HCT116 (cell line): Measurements from ENCODE around the gene MYEOV. TPM values are rescaled to one million over a fixed set of nuclear protein-coding genes. Genes with fewer than 3 reads are reported as not detected.

ENCODE experiments used
- ATAC-seq: fragments of 200-7000 bp; cut with Tn5 transposase; 2 replicates; pipeline ENCODE4 v1.9.1; 2020; ENCODE audit warnings: mild to moderate bottlenecking, moderate library complexity
- BruUV-seq: library from RNA; stranded (reverse); fragments of 400-500 nt; replicated peaks from 2 replicates; lab custom pipeline; 2021; lab: Mats Ljungman, UMichigan
- CTCF ChIA-PET: fragments of 300-600 bp; sonication (Branson Sonifier 250); formaldehyde crosslinking; loops from one replicate; lab custom pipeline; 2021; ENCODE audit warnings: antibody characterized with exemption; lab: Charles Lee
- POLR2A ChIA-PET: fragments of 300-600, 350-600 bp; sonication (Branson Sonifier 250); formaldehyde crosslinking; loops from one replicate; lab custom pipeline; 2021; ENCODE audit warnings: antibody characterized with exemption; lab: Charles Lee
- RAD21 ChIA-PET, 2 experiments: fragments of 300-600 bp; sonication (Branson Sonifier 250); formaldehyde crosslinking; loops; one replicate each; lab custom pipeline; 2023; ENCODE audit warnings: low total read pairs in 2 of 2; ENCODE audit not compliant: uncharacterized antibody in 2 of 2, unreplicated experiment in 2 of 2, low non-redundant PET in 1 of 2; lab: Charles Lee
- DNase-seq: peaks from one replicate; pipeline ENCODE4 v3.0.0-alpha.2; 2010; ENCODE audit warnings: low read depth, low spot score
- H2AFZ ChIP-seq: fragments of 200-600 bp; shearing (Covaris generic), sonication (generic); 2 replicates; pipeline ENCODE4 v1.6.1; 2017; ENCODE audit warnings: low read depth, mixed run types, mixed read lengths, antibody characterized with exemption, low read length; ENCODE audit not compliant: poor library complexity, severe bottlenecking
- H3K27ac ChIP-seq: 2 replicates; pipeline ENCODE4 v1.5.1; 2012; ENCODE audit warnings: low read depth, low read length
- H3K27me3 ChIP-seq: fragments of 200-600 bp; sonication (generic); 2 replicates; pipeline ENCODE4 v1.6.1; 2016; ENCODE audit warnings: mixed run types, low read length, mixed read lengths; ENCODE audit not compliant: insufficient read depth
- H3K36me3 ChIP-seq, 2 experiments: fragments of 200-500 bp in 1 of 2; fragments of 200-600 bp in 1 of 2; sonication (Bioruptor generic) in 1 of 2; sonication (generic) in 1 of 2; 2 replicates each; pipeline versions ENCODE4 v1.5.1 to v1.6.1; 2014 to 2016; ENCODE audit warnings: low read length in 2 of 2, inconsistent platforms in 1 of 2, mixed read lengths in 1 of 2, mixed run types in 1 of 2; ENCODE audit not compliant: insufficient read depth in 2 of 2, control insufficient read depth in 1 of 2
- H3K4me1 ChIP-seq, 2 experiments: fragments of 200-600 bp in 1 of 2; sonication (generic) in 1 of 2; 2 replicates each; pipeline versions ENCODE4 v1.5.1 to v1.6.1; 2012 to 2017; ENCODE audit warnings: low read length in 2 of 2, inconsistent platforms in 1 of 2, mild to moderate bottlenecking in 1 of 2, mixed read lengths in 1 of 2, mixed run types in 1 of 2, moderate library complexity in 1 of 2; ENCODE audit not compliant: insufficient read depth in 2 of 2, control insufficient read depth in 1 of 2
- H3K4me2 ChIP-seq: fragments of 200-600 bp; sonication (generic); 2 replicates; pipeline ENCODE4 v1.6.1; 2017; ENCODE audit warnings: mixed run types, low read length, mixed read lengths
- H3K4me3 ChIP-seq, 2 experiments: fragments of 200-600 bp in 1 of 2; sonication (generic) in 1 of 2; replicated peaks in 1 of 2; 2 replicates each; pipeline ENCODE4 v1.5.1; 2011 to 2016; ENCODE audit warnings: low read length in 2 of 2, control low read depth in 1 of 2, low read depth in 1 of 2, mild to moderate bottlenecking in 1 of 2, mixed read lengths in 1 of 2, mixed run types in 1 of 2
- H3K79me2 ChIP-seq: fragments of 200-600 bp; sonication (generic); 2 replicates; pipeline ENCODE4 v1.6.1; 2017; ENCODE audit warnings: mild to moderate bottlenecking, mixed run types, low read length, moderate library complexity, mixed read lengths; ENCODE audit not compliant: insufficient read depth
- H3K9ac ChIP-seq: fragments of 200-600 bp; sonication (generic); 2 replicates; pipeline ENCODE4 v1.6.1; 2016; ENCODE audit warnings: low read length, mixed read lengths
- H3K9me2 ChIP-seq: fragments of 200-600 bp; sonication (generic), shearing (Covaris generic); 2 replicates; pipeline ENCODE4 v1.6.1; 2017; ENCODE audit warnings: mixed run types, mild to moderate bottlenecking, moderate library complexity; ENCODE audit not compliant: insufficient read depth
- H3K9me3 ChIP-seq, 2 experiments: fragments of 200-500 bp in 1 of 2; fragments of 200-600 bp in 1 of 2; sonication (Bioruptor generic) in 1 of 2; sonication (generic) in 1 of 2; 2 replicates each; pipeline ENCODE4 v1.6.1; 2014 to 2017; ENCODE audit warnings: low read length in 2 of 2, mixed read lengths in 2 of 2, inconsistent platforms in 1 of 2, low read depth in 1 of 2, mild to moderate bottlenecking in 1 of 2, mixed run types in 1 of 2, moderate library complexity in 1 of 2; ENCODE audit not compliant: control insufficient read depth in 1 of 2, insufficient read depth in 1 of 2
- H4K20me1 ChIP-seq: fragments of 200-600 bp; sonication (generic), shearing (Covaris generic); 2 replicates; pipeline ENCODE4 v1.6.1; 2017; ENCODE audit warnings: mixed run types, mild to moderate bottlenecking, moderate library complexity; ENCODE audit not compliant: insufficient read depth
- ATF3 ChIP-seq: IDR thresholded peaks from 2 replicates; pipeline ENCODE4 v1.6.1; 2012
- CBX3 ChIP-seq: IDR thresholded peaks from 2 replicates; pipeline ENCODE4 v1.6.1; 2012; ENCODE audit warnings: low read depth
- CEBPB ChIP-seq: IDR thresholded peaks from 2 replicates; pipeline ENCODE4 v1.6.1; 2012; ENCODE audit warnings: low read depth
- CTCF ChIP-seq, 3 experiments: fragments of 200-600 bp in 1 of 3; sonication (generic) in 1 of 3; IDR thresholded peaks in 2 of 3; conservative IDR thresholded peaks in 1 of 3; 2 replicates each; pipeline ENCODE4 v1.5.1; 2012 to 2017; ENCODE audit warnings: low read depth in 2 of 3, low read length in 2 of 3, antibody characterized with exemption in 1 of 3, borderline replicate concordance in 1 of 3, control low read depth in 1 of 3, mild to moderate bottlenecking in 1 of 3, mixed read lengths in 1 of 3, mixed run types in 1 of 3, moderate library complexity in 1 of 3; ENCODE audit not compliant: insufficient read depth in 1 of 3
- EGR1 ChIP-seq: IDR thresholded peaks from 2 replicates; pipeline ENCODE4 v1.6.1; 2012; ENCODE audit warnings: low read depth
- ELF1 ChIP-seq: IDR thresholded peaks from 2 replicates; pipeline ENCODE4 v1.6.1; 2012; ENCODE audit warnings: low read depth, borderline replicate concordance
- EZH2 ChIP-seq: fragments of 200-600 bp; sonication (generic); IDR thresholded peaks from 2 replicates; pipeline ENCODE4 v1.6.1; 2017; ENCODE audit warnings: antibody characterized with exemption, mixed run types
- EZH2phosphoT487 ChIP-seq: fragments of 200-600 bp; IDR thresholded peaks from 2 replicates; pipeline ENCODE4 v1.6.1; 2018; ENCODE audit warnings: antibody characterized with exemption, borderline replicate concordance
- FOSL1 ChIP-seq: IDR thresholded peaks from 2 replicates; pipeline ENCODE4 v1.6.1; 2012; ENCODE audit warnings: low read depth
- MAX ChIP-seq: IDR thresholded peaks from 2 replicates; pipeline ENCODE4 v1.6.1; 2012
- POLR2A ChIP-seq: IDR thresholded peaks from 2 replicates; pipeline ENCODE4 v1.7.0; 2011; ENCODE audit warnings: borderline replicate concordance; ENCODE audit not compliant: insufficient read depth, insufficient read length; ENCODE audit errors: extremely low read depth
- RAD21 ChIP-seq: IDR thresholded peaks from 2 replicates; pipeline ENCODE4 v1.6.1; 2012; ENCODE audit warnings: low read depth, mild to moderate bottlenecking
- REST ChIP-seq: IDR thresholded peaks from 2 replicates; pipeline ENCODE4 v1.6.1; 2012; ENCODE audit warnings: low read depth
- SIN3A ChIP-seq: IDR thresholded peaks from 2 replicates; pipeline ENCODE4 v1.6.1; 2012; ENCODE audit warnings: low read depth
- SP1 ChIP-seq: IDR thresholded peaks from 2 replicates; pipeline ENCODE4 v1.6.1; 2012; ENCODE audit warnings: low read depth
- SRF ChIP-seq: IDR thresholded peaks from 2 replicates; pipeline ENCODE4 v1.6.1; 2012; ENCODE audit warnings: low read depth
- TCF7L2 ChIP-seq: IDR thresholded peaks from 2 replicates; pipeline ENCODE4 v1.7.0; 2011; ENCODE audit warnings: borderline replicate concordance, inconsistent platforms; ENCODE audit not compliant: insufficient read depth, insufficient read length; ENCODE audit errors: extremely low read depth
- YY1 ChIP-seq: IDR thresholded peaks from 2 replicates; pipeline ENCODE4 v1.6.1; 2011; ENCODE audit warnings: low read length, low read depth, moderate library complexity, mild to moderate bottlenecking; ENCODE audit not compliant: insufficient replicate concordance; ENCODE audit errors: extremely low read depth
- ZBTB33 ChIP-seq: IDR thresholded peaks from 2 replicates; pipeline ENCODE4 v1.6.1; 2011; ENCODE audit warnings: mild to moderate bottlenecking, low read length, moderate library complexity; ENCODE audit not compliant: insufficient replicate concordance; ENCODE audit errors: extremely low read depth
- intact Hi-C: fragments of 100-400 bp; cut with micrococcal nuclease; formaldehyde crosslinking; loops from 2 replicates; pipeline ENCODE4 v1.10.0; 2022
- total RNA-seq: library from RNA; stranded (reverse); gene quantifications from one replicate; pipeline ENCODE4 v1.2.1, GENCODE V29; 2021; ENCODE audit not compliant: unreplicated experiment

The MYEOV gene
- total RNA-seq, 1 experiment from 2014 or later = 135 TPM

GRCh38 chr11:69251639-69252489 is 42.1 kb upstream of the MYEOV start:
- no peak overlapping the region for H3K9ac ChIP-seq
- H3K4me3 ChIP-seq = no peak overlapping the region
- ChIA-PET CTCF (no interaction called here), RAD21 (no interaction called here), POLR2A (no interaction called here)
- no peaks in the 10 kb centered on the region for H3K9me2 ChIP-seq
- H3K27me3 ChIP-seq = no peaks in the 10 kb centered on the region
- H3K9me3 ChIP-seq = peaks cover 0 to 17% of the 10 kb centered on the region in 2 experiments; a peak in 1 of 4 replicates
- no peaks in the 10 kb centered on the region for H3K36me3 ChIP-seq
- H3K4me1 ChIP-seq = peaks cover 0 to 10% of the 10 kb centered on the region in 2 experiments; a peak in 2 of 4 replicates
- BruUV-seq = no TSS peak
- no peaks in the 10 kb centered on the region for H4K20me1 ChIP-seq
- H2AFZ ChIP-seq = no peak overlapping the region
- intact Hi-C loops = no loop called here
- ATAC-seq = no peak
- DNase-seq = no peak
- no peak overlapping the region for H3K4me2 ChIP-seq
- H3K27ac ChIP-seq = no peak overlapping the region
- no peaks in the 10 kb centered on the region for H3K79me2 ChIP-seq
- TF ChIP-seq RAD21 (no peak), TCF7L2 (no peak), CTCF (IDR thresholded peaks at IDR 0.05 in 2 of 3, conservative IDR thresholded peaks at IDR 0.05 in 1 of 3; ENCODE audit: borderline replicate concordance in 1 of 3, insufficient read depth in 1 of 3, low read depth in 2 of 3, low read length in 2 of 3) (no peak), ELF1 (no peak), SIN3A (no peak), CBX3 (no peak), SRF (no peak), ZBTB33 (no peak), ATF3 (no peak), YY1 (no peak), SP1 (no peak), FOSL1 (no peak), POLR2A (no peak), EZH2 (no peak), EGR1 (no peak), MAX (no peak), REST (no peak), CEBPB (no peak), EZH2phosphoT487 (no peak)
